Measurements from ENCODE around the gene SERPING1.

GRCh38 chr11:57599381-57599780 lies 1.9 kb downstream of the SERPING1 start:
- TF ChIP-seq TARDBP (IDR thresholded peaks at IDR 0.05) (no peak), ELF4 (IDR thresholded peaks at IDR 0.05) (no peak), SP1 (IDR thresholded peaks at IDR 0.05) (no peak), HDGF (IDR thresholded peaks at IDR 0.05; ENCODE audit: borderline replicate concordance) (no peak), BHLHE40 (IDR thresholded peaks at IDR 0.05; ENCODE audit: borderline replicate concordance) (no peak), SUZ12 (IDR thresholded peaks at IDR 0.05) (no peak), NFRKB (IDR thresholded peaks at IDR 0.05) (no peak), FOXM1 (IDR thresholded peaks at IDR 0.05; ENCODE audit: borderline replicate concordance) (no peak), LEF1 (IDR thresholded peaks at IDR 0.05; ENCODE audit: borderline replicate concordance) (no peak), ZNF384 (IDR thresholded peaks at IDR 0.05) (no peak)

Data from HEK293T (cell line).